Coronary artery (tissue), 2 donors: ENCODE measurements around the gene MUC2.

ENCODE experiments used
- DNase-seq: peaks from one replicate; pipeline ENCODE4 v3.0.0-alpha.2; 2017; ENCODE audit warnings: low spot score
- H3K27ac ChIP-seq, 2 donors: fragments of 200-600 bp; sonication (generic); one replicate each; pipeline ENCODE4 v1.5.1; 2016 to 2019
- H3K4me3 ChIP-seq: fragments of 200-600 bp; sonication (generic); 2 replicates; pipeline ENCODE4 v1.5.1; 2016; ENCODE audit warnings: mild to moderate bottlenecking, moderate library complexity
- TF ChIP-seq, protein P1 (sequence below): fragments of 200-600 bp; sonication (generic); IDR thresholded peaks from one replicate; pipeline ENCODE4 v1.5.1; 2019; ENCODE audit warnings: antibody characterized with exemption

Gene MUC2

DNA sequence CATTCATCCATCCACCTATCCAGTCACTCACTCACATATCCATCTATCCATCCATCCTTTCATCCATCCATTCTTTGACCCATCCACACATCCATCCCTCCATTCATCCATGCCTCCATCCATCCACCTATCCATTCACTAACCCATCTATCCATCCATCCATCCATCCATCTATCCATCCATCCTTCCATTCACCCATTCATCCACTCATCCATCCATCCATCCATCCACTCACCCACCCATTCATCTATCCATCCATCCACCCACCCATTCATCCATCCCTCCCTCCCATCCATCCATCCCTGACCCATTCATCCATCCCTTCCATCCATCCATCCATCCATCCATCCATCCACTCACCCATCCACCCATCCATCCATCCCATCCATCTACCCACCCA, 4.9 kb upstream of the MUC2 start:
- no peak overlapping the region for H3K27ac ChIP-seq
- TF ChIP-seq, protein P1, sequence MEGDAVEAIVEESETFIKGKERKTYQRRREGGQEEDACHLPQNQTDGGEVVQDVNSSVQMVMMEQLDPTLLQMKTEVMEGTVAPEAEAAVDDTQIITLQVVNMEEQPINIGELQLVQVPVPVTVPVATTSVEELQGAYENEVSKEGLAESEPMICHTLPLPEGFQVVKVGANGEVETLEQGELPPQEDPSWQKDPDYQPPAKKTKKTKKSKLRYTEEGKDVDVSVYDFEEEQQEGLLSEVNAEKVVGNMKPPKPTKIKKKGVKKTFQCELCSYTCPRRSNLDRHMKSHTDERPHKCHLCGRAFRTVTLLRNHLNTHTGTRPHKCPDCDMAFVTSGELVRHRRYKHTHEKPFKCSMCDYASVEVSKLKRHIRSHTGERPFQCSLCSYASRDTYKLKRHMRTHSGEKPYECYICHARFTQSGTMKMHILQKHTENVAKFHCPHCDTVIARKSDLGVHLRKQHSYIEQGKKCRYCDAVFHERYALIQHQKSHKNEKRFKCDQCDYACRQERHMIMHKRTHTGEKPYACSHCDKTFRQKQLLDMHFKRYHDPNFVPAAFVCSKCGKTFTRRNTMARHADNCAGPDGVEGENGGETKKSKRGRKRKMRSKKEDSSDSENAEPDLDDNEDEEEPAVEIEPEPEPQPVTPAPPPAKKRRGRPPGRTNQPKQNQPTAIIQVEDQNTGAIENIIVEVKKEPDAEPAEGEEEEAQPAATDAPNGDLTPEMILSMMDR: no peak
- no peak for DNase-seq
- no peak overlapping the region for H3K4me3 ChIP-seq

DNA sequence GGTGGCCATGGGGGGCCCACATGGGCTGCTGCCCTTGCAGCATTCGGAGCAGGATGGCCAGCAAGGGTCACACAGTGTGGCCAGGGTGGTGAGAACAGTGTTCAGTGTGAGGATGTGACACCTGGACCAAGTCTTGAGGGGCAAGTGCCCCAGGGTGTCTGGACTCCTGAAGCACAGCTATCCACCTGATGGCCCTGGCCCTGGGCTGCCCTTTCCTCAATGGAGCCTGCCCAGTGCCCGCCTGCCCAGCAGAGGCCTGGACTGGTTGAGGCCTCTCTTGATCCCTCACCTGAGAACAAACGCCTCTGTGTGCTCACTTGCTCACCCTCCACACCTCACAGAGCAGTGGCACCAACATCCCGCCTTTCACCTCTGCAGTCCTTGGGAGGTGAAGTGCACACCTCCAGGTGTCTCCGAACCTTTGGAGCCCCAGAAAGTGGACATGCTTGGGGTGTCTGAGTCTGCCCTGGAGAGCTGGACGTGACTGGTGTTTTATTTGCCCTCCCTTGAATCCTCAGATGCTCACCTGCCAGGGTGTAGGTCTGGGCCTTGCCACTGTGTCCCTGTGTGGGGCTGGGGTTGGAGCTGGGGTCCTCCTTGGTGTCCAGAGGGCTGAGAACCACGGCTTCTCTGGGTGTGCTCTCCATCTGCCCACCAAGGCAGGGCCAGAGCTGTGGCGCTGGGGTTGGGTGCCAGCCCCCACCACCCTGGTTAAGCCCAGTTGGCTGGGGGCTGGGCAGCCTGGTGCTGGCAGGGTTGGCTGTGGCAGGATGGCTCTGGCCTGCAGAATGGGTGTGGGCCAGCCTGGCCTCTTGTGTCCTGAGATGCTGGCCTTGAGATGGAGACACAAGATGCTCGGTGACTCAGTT, 3.8 kb upstream of the MUC2 start:
- TF ChIP-seq, protein P1: no peak
- no peak overlapping the region for H3K4me3 ChIP-seq
- no peak for DNase-seq
- H3K27ac ChIP-seq: no peak overlapping the region

DNA sequence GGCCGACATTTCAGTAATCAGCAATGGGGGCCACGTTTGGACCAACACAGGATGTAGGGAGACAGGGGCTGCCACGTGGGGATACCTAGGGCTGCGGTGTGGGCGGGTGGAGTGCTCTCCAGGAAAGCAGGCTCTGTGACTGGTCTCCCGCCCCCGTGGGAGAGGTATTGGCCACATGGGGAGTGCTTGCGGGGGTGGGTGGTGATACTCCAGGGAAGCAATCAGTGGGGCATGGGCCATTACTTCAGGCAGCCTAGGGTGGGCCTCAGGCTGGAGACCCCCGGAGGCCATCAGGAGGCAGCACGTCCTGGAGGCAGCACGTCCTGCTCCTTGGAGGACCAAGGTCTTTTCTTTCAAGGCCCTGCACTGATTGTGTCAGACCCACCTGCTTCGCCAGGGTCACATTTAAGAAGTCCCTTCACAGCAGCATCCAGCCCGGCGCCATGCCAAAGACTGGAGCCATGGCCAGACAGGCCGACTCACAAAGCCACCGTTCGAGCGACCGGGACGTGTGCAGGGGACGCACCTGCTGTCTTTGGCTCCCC, 3.0 kb upstream of the MUC2 start:
- Histone ChIP-seq H3K4me3 (no peak overlapping the region), H3K27ac (no peak overlapping the region)
- DNase-seq: no peak
- TF ChIP-seq, protein P1: no peak

DNA sequence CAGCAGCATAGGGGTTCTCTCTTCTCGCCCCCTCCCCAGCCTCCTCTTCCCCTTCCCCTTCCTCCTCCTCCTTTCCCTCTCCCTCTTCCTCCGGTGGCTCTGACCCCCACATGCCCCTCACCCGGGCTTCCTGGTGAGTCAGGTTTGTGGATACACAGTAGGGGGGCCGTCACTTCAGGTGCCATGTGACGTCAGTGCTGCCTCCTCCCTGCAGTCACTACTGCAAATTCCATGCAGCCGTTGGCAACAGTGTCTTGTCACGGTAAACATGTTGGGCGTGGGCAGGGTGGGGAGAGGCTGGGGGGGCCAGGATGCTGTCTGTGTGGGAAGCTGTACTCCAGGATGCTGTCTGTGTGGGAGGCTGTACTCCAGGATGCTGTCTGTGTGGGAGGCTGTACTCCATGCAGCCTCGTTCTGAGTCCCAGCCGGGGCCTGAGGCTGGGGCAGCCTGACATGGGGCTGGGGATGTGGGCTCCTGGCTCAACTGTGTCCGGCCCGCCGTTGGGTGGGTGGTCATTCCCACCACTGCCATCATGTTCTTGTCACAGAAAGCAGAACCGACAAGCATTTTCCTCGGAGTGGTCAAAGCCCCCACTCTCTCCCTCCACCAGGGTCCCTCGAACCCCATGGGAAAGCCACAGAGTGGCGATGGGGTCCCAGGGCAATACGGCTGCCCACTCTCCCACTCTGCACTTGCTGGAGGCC, 2.4 kb upstream of the MUC2 start:
- TF ChIP-seq, protein P1: no peak
- Histone ChIP-seq H3K4me3 (no peak overlapping the region), H3K27ac (no peak overlapping the region)
- DNase-seq: no peak

DNA sequence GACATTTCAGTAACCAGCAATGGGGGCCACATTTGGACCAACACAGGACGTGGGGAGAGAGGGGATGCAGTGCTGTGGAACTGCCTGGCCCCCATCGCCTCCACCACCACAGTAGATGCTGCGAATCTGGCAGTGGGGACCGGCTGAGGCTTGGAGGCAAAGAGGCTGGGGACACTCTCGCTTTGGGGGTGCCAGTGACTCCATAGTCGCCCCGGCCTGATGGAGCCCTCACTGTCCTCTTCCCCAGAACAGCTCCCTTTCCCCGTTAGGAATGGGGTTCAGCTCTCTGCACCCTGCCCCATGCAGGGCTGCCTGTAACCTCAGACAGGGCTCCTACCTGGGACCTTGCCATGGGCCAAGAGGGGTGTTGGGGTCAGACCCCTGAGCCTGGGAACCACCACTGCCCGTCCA, 1.8 kb upstream of the MUC2 start:
- DNase-seq: no peak
- TF ChIP-seq, protein P1: no peak
- no peak overlapping the region for H3K27ac ChIP-seq
- no peak overlapping the region for H3K4me3 ChIP-seq

DNA sequence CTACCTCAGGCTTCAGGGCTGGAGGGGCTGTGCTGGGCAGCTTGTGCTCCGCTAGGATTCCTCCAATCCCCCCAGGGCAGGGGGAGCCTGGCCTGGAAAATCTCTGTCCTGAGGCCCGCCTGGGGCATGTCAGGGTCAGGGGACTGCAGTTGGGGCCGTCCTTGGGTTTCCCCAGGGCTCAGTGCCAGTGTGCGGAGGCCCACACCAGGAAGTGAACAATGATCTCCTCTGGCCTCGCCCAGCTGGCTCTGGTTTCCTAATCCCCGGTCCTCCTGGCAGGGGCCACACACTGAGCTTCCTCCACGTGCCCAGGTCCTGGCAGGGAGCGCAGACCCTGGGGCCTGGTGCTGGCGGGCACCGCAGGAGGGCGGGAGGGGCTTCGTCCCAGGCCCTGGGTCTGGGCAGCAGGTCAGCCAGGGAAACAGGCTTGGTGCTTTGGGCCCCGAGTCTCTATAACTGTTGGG, 1.4 kb upstream of the MUC2 start:
- Histone ChIP-seq H3K4me3 (no peak overlapping the region), H3K27ac (no peak overlapping the region)
- TF ChIP-seq, protein P1: no peak
- no peak for DNase-seq
